ENCODE results near the gene CAMKV. TPM values are rescaled to one million over a fixed set of nuclear protein-coding genes. Genes with fewer than 3 reads are reported as not detected.
"Not testable (repeated sequence)": the region's sequence is repeated elsewhere in the genome, so short reads cannot be mapped to it uniquely, and the experiment has no call there.

The CAMKV gene
- total RNA-seq, 1 donor from 2014 or later, result not detected

DNA sequence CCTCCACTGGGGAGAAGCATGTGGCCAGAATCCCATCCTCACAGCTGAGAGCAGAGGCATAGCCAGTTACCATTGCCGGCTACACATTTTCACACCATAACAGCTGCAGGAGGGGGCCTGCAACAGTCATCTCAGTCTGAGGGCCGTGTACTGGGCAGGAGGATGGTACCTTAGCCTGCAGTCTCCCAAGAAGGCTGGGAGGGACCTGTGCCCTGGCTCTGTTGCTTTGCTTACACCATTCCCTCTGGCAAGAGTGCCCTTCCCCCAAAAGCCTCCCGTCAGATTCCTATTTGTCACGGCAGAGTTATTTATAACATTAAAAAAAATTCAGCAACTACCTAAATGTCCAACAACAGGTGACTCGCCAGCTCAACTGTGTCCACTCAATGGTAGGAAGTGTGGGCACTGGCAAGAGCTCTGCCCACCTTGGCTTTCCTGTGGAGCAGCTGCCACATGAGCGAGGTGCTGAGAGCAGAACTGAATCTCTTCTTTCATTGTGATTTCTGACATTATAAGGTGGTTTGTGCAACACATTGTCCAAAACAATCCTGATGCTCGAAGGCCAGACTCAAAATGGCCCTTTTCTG, 4.4 kb downstream of the CAMKV start:
- DNase-seq (ENCODE audit: missing footprints) (no peak), ATAC-seq (no peak)
- intact Hi-C loops (cut with DNase I), result no loop called here

DNA sequence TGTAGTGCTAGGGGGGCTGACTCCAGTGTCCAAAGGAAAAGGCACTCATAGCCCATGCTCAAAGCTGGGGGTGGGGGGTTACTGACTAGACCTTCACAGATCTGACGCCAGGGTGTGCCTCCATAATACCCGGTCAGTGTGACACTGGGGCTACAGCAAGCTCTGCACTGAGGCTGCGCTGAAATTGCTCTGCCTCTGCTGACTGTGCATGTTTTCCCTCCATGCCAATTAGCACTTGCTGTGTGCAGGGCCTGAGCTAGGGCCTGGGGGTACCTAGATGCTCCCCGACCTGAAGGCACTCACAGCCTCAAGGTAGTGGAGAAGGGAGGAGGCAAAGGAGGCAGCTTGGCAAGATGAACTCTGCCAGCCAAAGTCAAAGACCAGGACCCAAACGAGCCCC, 5.2 kb downstream of the CAMKV start:
- intact Hi-C loops (cut with DNase I), result no loop called here
- ATAC-seq (no peak), DNase-seq (ENCODE audit: missing footprints) (no peak)

DNA sequence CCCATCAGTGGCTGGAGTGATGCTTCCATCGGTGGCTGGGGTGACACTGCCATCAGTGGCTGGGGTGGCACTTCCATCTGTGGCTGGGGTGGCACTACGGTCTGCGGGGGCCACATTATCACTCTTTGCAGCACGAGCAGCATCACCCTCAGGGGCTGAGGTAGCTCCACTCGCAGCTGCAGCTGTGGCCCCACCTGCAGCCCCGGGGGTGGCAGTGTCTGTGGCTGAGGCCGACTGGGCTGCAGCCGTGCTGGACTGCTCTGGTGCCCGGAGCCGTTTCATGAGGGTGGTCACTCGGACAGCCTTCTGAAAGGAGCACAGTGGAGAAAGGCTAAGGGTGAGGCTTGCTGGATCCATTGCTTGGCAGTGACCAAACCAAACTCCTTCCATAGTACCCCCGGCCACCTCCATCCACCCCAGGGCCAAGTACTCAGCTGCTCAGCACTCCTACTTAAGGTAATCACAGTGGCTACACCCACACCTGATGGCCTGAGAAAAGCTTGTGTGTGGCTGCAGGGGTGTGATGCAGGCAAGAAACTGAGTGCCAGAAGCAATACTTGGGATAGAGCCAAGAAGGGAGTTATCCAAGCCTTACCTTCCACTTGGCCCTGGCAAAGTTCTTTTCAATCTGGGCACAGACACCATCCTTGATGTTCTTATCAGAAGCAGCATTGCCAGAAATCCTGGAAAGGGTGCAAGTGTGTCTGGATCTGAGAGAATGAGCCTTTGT, 10.0 kb downstream of the CAMKV start:
- intact Hi-C loops (cut with DNase I), result no loop called here
- DNase-seq (ENCODE audit: missing footprints), result no peak

DNA sequence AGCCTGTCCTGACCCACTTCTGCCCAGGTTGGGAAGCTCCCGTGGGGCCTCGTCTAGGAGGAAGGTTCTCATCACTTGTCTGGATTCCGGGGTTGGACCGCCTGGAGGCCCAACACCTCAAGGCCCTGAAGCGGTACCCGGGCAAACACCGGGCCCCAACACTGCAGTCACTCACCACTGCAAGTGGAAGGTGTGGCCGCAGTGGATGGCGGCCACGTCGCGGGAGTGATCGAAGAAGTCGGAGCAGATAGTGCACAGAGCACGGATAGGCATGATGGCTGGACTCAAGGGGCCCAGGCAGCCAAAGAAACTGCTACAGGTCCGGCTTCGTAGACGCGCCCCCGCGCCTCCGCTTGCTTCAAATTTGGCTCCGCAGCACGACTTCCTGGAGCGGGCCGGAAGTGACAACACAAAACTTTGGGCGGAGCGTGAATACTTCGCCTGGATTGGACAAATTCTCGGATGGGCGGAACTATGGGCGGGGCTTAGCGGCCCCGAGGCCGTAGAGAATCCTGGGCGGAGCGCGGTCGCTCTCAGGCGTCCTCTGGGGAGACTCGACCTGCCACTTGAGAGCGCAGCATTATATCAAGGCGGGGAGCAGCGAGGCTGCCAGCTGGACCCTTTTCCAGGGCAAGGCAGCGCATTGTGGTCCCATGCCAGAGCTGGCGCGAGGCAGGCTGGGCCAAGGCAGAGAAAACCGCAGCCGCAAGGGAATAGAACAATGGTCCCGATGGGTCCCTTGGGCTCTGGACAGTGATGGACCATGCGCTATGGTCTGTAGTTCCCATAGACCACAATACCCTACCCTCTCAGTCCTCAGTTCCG, 13.3 kb downstream of the CAMKV start, which contains the start of gene TRAIP:
Gene TRAIP, minus strand, starts transcription at position 384 of the 825 bp plus-strand sequence. Its CDS starts 111 bp downstream, at position 273.
- intact Hi-C loops (cut with DNase I), result no loop called here
- ATAC-seq, result peak; percentile 98

More for the DNA sequence above, 10.0 kb downstream of the CAMKV start:
- ATAC-seq, result no peak

DNA sequence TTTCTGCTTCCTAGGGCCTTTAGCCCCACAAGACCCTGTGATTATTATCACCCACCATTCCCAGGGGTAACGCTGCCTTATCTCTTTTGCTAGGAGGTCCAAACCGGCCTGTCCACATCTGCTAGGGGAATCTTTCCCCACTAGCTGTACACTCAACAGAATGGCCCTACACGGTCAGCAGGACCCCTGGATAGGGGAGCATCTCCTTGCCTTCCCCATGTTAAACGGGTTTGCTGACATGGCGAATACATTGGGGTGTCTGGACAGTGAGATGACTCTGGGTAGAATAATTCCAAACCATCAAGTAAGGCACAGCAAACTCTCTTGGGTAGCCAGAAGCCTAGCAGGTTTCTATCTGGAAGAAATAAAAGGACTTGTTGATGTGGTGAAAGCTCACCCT, 14.0 kb downstream of the CAMKV start:
- DNase-seq (ENCODE audit: missing footprints), result no peak
- ATAC-seq, result no peak
- intact Hi-C loops (cut with DNase I), result no loop called here

More for the DNA sequence above, 13.3 kb downstream of the CAMKV start, which contains the start of gene TRAIP:
- DNase-seq (ENCODE audit: missing footprints), result peak; percentile 94

DNA sequence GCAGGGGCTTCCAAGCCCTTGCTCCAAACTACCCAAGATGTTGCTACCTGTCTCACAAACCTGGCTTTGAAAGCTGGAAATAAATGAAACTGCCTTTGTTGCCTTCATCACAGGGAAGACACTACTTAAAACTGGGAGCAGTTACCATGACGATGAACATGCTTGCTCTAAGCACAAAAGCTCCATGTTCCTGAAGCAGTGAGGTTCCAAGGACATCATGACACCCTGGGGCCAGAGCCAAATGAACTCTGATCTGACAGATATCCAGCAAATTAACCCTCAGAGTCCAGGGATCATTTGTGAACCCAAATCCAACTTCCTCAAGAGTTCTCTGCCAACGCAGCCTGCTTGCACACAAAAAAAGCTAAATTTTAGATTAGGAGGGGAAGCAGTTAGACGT, 24.0 kb downstream of the CAMKV start:
- no peak for ATAC-seq
- intact Hi-C loops (cut with DNase I), result no loop called here

DNA sequence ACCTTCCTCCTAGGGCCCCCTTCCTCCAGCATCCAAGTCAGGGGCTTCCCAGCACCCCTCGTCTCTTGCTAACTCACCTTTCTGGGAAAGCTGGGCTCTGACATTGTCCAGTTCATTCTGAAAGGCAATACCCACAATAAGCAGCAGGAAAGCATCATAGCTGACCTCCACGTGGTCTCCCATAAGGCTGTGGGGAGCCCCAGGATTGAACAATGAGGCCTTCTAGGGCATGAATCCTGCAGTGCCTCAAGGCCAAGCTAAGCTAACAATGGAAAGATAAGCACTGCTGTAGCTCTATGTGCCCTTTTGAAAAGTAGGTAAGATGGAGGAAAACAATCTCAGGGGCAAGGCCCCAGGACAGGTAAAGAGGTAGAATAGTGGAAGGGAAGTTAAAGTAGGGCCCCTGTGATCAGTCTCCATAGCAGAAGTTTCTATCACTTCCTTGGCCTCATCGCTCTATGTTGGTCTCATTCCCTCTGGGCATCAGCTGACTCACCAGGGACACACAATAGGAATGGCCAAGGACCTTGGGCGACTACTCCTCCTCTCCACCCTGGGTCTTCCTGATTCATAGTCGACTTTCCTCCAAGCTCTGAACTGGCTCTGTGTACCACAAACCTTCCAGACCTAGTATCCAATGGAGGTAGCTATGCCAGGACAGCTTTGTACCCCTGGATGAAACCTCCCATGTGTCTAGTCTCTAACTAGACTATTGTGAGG, 25.1 kb downstream of the CAMKV start:
- no peak for ATAC-seq
- intact Hi-C loops (cut with DNase I), result no loop called here
- DNase-seq (ENCODE audit: missing footprints), result no peak

More for the DNA sequence above, 24.0 kb downstream of the CAMKV start:
- DNase-seq (ENCODE audit: missing footprints), result no peak

DNA sequence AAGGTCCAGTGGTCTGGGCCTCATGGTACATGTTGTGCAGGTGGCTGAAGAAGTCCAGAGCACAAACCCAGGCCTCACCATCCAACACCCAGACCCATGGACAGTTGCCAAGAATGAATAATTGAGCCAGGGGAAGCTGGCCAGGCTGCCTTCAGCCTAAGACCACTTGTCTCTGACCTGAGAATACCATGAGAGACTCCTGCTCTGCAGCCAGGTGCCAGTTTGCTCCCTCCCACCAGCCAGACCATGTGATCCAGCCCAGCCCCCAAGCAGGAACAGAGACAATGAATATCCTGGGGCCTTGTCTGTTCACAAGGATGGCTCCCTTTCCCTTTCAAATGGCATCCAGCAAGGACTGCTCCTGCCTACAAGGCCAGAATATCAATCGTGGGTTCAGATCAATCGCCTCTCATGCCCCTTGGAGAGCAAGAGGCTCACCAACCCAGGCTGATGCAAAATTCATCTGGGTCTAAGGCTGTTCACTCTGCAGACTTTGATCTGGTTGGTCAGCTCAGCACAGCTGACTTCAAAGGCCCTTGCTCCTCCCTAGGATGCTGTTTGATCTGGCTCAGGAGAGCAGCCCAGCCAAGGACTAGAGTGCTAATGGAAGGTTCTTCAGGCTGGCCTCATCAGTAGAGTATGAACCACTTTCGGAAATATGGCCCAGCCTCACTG, 26.7 kb downstream of the CAMKV start:
- DNase-seq (ENCODE audit: missing footprints), result no peak
- intact Hi-C loops (cut with DNase I), result no loop called here
- no peak for ATAC-seq

DNA sequence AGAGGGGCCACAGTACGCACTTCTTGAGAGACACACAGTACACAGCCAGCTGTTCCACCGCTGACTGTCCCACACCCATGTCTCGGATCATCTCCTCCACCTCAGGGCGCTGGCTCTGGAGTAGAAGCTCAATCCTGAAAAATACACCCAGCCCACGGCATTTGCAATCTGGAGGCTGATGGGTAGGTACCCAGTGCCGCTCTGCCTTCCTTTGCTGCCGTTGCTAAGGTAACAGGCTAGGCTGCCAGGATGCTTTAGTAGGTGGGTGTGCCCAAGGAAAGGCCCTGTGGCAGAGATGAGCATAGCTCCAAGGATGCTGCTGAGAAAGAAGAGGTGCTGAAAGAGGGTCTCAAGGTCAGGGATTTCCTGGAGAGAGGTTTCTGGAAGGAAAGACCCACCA, 27.9 kb downstream of the CAMKV start:
- ATAC-seq (no peak), DNase-seq (ENCODE audit: missing footprints) (no peak)

DNA sequence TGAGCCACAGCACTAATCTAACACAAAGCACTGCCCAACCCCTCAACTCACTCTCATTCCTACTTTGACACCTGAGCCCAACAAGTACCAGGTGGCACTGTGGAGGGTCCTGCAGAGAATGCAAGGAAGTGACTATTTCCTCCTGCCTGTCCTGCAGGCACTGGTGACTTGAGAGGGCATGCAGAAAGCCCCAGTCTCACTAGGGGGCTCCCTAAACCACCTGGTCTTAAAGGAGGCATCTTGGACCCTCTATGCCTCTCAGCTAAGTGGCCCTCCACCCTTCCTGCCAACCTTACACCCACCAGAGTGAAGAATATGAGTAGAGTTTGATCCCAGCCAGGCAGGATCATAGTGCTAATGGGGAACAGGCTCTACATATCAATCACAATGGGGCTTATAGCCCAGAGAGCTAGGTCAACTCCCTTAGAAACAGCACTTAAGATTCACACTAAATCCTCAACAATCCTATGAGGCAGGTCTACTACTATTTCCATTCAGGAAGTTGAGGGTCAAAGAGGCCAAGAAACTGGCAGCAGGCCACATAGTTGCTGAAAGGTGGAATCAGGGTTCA, 28.5 kb downstream of the CAMKV start:
- no peak for DNase-seq (ENCODE audit: missing footprints)
- intact Hi-C loops (cut with DNase I), result loop anchor here (2.0 kb wide), 1 partner anchor 66 kb away; no protein-coding TSS in a partner anchor
- ATAC-seq, result no peak

More for the DNA sequence above, 27.9 kb downstream of the CAMKV start:
- intact Hi-C loops (cut with DNase I), result loop anchor here (2.0 kb wide), 1 partner anchor 65 kb away; no protein-coding TSS in a partner anchor

DNA sequence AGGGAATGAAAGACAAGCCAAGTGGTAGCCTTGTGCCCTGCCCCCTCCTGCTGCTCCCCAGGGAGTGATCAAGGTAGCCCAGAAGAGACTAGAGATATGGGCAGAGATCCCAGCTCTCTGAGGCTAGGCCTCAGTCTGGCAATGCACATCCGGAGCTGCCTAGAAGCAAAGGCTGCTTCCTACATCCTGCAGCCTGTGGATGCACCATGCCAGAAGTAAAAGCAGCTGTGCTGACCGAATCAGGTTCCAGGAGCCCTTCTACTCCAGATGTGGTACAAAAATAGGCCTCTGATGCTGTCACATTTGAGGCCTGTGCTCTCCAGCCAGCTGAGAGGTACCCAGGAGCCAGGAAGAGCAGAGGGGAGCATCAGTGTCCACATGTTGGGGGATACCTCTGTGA, 29.3 kb downstream of the CAMKV start:
- no peak for DNase-seq (ENCODE audit: missing footprints)
- intact Hi-C loops (cut with DNase I), result loop anchor here (2.0 kb wide), 1 partner anchor 66 kb away; no protein-coding TSS in a partner anchor
- ATAC-seq, result no peak

DNA sequence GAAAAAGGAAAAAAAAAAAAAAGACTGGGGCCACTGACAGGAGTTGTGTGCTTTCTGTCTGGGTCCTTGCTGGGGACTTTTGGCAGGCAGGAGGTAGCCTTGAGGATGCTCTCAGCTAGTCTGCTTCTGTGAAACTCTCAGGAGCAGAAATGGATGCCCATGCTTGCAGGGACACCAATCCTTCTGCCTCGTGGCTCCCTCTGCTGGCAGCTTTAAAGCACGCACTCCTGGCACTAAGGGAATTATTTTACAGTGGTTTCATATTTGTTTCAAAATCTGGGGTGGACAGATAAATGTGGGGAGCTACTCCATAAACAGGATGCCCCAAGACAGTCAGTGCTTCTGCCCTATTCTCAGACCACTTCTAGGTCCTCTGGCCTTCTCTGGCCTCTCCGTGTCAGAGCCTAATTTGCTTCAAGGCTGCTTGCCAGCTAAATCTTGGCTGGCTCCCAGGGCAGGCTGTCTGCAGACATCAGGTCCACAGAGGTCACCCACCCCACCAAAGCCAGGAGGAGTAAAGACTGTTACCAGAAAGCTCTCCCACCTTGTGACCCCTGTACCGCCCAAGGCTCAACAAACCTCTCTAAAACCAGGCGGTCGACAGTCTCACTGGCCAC, 30.4 kb downstream of the CAMKV start:
- peak; percentile 85 for ATAC-seq
- intact Hi-C loops (cut with DNase I), result loop anchor here (1.0 kb wide), 1 partner anchor 36 kb away; the partner anchor contains the start of gene INKA1

DNA sequence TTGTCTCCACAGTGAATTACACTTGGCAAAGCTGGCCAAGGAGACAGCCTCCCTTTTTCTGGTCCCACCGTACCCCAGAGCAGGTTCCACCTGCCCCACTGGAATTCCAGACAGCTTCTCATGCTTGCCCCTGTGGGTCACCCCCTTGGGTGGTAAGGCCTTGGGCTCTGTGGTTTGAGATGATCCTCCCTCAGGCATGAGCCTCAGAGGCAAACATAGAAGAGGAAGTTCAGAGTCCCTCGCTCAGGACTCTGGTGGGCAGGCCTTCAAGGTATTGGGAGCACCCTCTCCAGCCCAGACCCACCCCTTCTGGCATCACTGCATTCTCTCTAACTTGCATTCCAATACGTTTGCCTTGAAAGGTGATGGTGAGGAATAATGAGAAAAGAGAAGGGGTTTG, 38.4 kb downstream of the CAMKV start:
- DNase-seq (ENCODE audit: missing footprints), result no peak
- intact Hi-C loops (cut with DNase I), result no loop called here
- ATAC-seq, result no peak

More for the DNA sequence above, 30.4 kb downstream of the CAMKV start:
- DNase-seq (ENCODE audit: missing footprints), result peak; percentile 89

DNA sequence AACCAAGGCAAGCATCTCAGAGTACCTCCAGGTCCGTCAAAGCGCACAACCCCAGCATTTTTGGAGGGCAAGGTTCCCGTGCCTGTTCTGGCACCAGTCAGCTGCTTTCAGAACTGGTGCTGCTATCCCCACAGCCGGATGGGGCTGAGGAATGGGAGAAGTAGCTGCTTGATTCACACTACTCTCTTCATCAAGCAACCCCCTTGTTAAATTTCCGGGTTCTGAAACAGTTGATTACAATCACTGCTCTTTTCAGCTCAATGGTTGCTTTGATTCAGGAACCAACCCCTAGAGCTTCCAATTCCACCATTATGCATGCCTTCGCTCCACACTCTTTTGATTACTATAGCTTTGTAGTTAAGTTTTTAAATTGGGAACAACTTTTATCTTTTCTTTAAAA, 43.7 kb downstream of the CAMKV start:
- intact Hi-C loops (cut with DNase I), result no loop called here
- ATAC-seq (no peak), DNase-seq (ENCODE audit: missing footprints) (no peak)

DNA sequence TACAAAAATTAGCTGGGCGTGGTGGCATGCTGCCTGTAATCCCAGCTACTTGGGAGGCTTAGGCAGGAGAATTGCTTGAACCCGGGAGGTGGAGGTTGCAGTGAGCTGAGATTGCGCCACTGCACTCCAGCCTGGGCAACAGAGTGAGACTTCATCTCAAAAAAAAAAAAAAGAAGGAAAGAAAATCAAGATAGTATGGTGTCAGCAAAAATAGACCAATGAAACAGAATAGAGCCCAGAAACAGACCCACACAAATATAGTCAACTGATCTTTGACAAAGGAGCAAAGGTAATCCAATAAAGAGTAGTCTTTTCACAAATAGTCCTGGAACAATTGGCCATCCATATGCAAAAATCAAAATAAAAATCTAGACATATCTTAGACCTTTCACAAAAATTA, 46.6 kb downstream of the CAMKV start:
- intact Hi-C loops (cut with DNase I); ATAC-seq; DNase-seq (ENCODE audit: missing footprints): not testable (repeated sequence)

DNA sequence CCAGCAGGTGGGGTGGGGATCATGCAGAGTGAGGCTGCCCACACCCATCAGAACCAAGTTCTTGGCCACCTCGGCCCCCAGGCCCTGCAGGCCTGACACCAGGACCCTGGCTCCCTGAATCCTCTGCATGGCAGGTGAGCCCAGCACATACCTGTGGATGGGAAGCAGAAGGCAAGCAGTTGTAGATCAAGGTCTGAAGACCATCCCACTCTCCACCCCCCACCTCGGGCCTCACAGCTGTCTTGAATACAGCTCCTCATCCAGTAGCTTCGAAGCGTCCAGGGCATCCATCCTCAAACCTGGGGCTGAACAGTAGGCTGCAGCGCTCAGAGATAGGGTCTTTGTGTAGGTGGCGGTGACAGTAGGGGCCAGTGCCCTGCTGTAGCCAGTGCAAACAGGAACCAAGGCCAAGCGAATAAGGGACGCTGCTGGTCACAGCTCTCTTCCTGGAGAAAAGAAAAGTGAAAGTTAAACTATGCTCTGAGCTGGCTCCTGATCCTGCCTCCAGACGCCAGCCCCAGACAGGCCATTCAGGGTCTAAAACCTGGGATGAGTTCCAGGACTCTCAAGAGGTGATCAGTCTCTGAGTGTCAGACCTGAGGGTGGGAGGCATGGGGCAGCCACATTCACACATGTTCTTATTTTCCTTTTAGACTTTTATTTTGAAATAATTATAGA, 56.1 kb downstream of the CAMKV start, which contains the start of gene UBA7:
Gene UBA7, minus strand, starts transcription at position 457 of the 678 bp plus-strand sequence. Its CDS starts 166 bp downstream, at position 291.
- peak; percentile 78 for DNase-seq (ENCODE audit: missing footprints)
- peak; percentile 92 for ATAC-seq
- intact Hi-C loops (cut with DNase I), result no loop called here
